ENCODE measurements around the gene SP100.

The SP100 gene

GRCh38 chr2:230413479-230413878, 2.5 kb upstream of the SP100 start:
- TF ChIP-seq CTCF (IDR thresholded peaks at IDR 0.05; ENCODE audit: insufficient read depth, low read length, poor library complexity, severe bottlenecking) = no peak
- no peak for TF ChIP-seq EZH2phosphoT487 (conservative IDR thresholded peaks at IDR 0.05; ENCODE audit: low read length)
- Histone ChIP-seq H3K4me3 (ENCODE audit: insufficient read depth, low read length, poor library complexity, severe bottlenecking) (no peak overlapping the region), H3F3A (ENCODE audit: insufficient read depth) (peaks cover 19% of the 10 kb centered on the region), H3K4me2 (ENCODE audit: low read depth, low read length, poor library complexity, severe bottlenecking) (no peak overlapping the region), H3K9ac (ENCODE audit: low read length) (no peak overlapping the region; the same call in 1 of the 2 replicates), H3K36me3 (ENCODE audit: low read length) (no peaks in the 10 kb centered on the region), H3K9me2 (replicated peaks; ENCODE audit: insufficient read depth, low read length) (no peaks in the 10 kb centered on the region), H4K20me1 (ENCODE audit: low read depth, low read length) (no peaks in the 10 kb centered on the region), H3K27me3 (ENCODE audit: low read length) (no peaks in the 10 kb centered on the region), H3K27ac (ENCODE audit: low read depth, low read length) (no peak overlapping the region), H3K79me2 (ENCODE audit: insufficient read depth, low read length) (peaks cover 20% of the 10 kb centered on the region), H2AFZ (ENCODE audit: low read depth, low read length, severe bottlenecking) (no peak overlapping the region), H3K9me3 (ENCODE audit: insufficient read depth, low read length) (no peaks in the 10 kb centered on the region)

DNA sequence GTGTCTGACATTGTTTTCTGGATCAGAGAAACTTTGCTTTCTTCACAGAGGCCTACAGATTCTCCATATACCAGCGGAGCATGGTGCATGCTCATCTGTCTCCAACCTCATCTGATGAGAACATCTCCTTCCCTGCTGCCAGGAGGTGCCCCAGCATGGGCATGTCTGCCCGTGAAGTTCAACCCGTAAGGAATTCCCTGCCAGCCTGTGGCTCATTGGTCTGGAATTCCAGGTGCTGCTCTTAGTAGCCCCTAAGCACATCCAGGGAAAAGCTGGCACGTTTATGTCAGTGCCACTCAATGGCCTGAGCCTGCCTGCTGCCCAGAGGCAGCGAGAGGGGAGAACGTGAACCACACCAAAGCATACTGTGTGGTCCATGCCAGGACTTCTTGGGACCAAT, 1.7 kb upstream of the SP100 start:
- no peak overlapping the region for H3K27ac ChIP-seq (ENCODE audit: low read depth, low read length)
- peaks cover 4% of the 10 kb centered on the region; the same call in 1 of the 2 replicates for H3K36me3 ChIP-seq (ENCODE audit: low read length)
- H3F3A ChIP-seq (ENCODE audit: insufficient read depth) = peaks cover 20% of the 10 kb centered on the region
- peaks cover 28% of the 10 kb centered on the region for H3K79me2 ChIP-seq (ENCODE audit: insufficient read depth, low read length)
- H3K4me3 ChIP-seq (ENCODE audit: insufficient read depth, low read length, poor library complexity, severe bottlenecking) = no peak overlapping the region
- no peaks in the 10 kb centered on the region for H3K9me3 ChIP-seq (ENCODE audit: insufficient read depth, low read length)
- H3K4me2 ChIP-seq (ENCODE audit: low read depth, low read length, poor library complexity, severe bottlenecking) = no peak overlapping the region
- no peaks in the 10 kb centered on the region for H4K20me1 ChIP-seq (ENCODE audit: low read depth, low read length)
- TF ChIP-seq CTCF (IDR thresholded peaks at IDR 0.05; ENCODE audit: insufficient read depth, low read length, poor library complexity, severe bottlenecking) (no peak), EZH2phosphoT487 (conservative IDR thresholded peaks at IDR 0.05; ENCODE audit: low read length) (no peak)
- H3K9me2 ChIP-seq (replicated peaks; ENCODE audit: insufficient read depth, low read length) = no peaks in the 10 kb centered on the region
- no peaks in the 10 kb centered on the region for H3K27me3 ChIP-seq (ENCODE audit: low read length)
- no peak overlapping the region for H3K9ac ChIP-seq (ENCODE audit: low read length)
- H2AFZ ChIP-seq (ENCODE audit: low read depth, low read length, severe bottlenecking) = no peak overlapping the region

DNA sequence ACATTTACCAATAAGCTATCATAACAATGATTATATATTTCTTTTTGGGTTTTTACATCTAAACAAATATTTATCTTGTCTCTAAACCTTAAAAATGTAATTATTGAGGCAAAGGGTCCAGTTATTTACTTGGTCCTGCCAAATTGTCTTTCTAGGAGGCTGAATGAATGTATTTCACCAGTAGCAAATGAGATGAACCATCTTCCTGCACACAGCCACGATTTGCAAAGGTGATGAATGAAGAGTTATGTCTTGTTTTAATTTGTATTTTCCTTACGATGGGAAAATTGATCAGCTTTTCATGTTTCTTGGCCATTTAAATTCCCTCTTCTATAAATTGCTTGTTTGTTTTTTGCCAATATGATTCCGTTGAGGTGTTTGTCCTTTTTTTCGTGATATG, 1.4 kb downstream of the SP100 start:
- H3K9me2 ChIP-seq (replicated peaks; ENCODE audit: insufficient read depth, low read length) = no peaks in the 10 kb centered on the region
- peak overlapping the region; percentile 99 for H3K4me2 ChIP-seq (ENCODE audit: low read depth, low read length, poor library complexity, severe bottlenecking)
- H3K9me3 ChIP-seq (ENCODE audit: insufficient read depth, low read length) = no peaks in the 10 kb centered on the region
- H3F3A ChIP-seq (ENCODE audit: insufficient read depth) = peaks cover 32% of the 10 kb centered on the region
- H3K9ac ChIP-seq (ENCODE audit: low read length) = peak overlapping the region; percentile 52
- peak overlapping the region; percentile 92 for H3K27ac ChIP-seq (ENCODE audit: low read depth, low read length)
- no peaks in the 10 kb centered on the region for H4K20me1 ChIP-seq (ENCODE audit: low read depth, low read length)
- H2AFZ ChIP-seq (ENCODE audit: low read depth, low read length, severe bottlenecking) = no peak overlapping the region
- no peak for TF ChIP-seq CTCF (IDR thresholded peaks at IDR 0.05; ENCODE audit: insufficient read depth, low read length, poor library complexity, severe bottlenecking)
- H3K79me2 ChIP-seq (ENCODE audit: insufficient read depth, low read length) = peaks cover 60% of the 10 kb centered on the region
- H3K4me3 ChIP-seq (ENCODE audit: insufficient read depth, low read length, poor library complexity, severe bottlenecking) = peak overlapping the region; percentile 77
- peaks cover 8% of the 10 kb centered on the region for H3K36me3 ChIP-seq (ENCODE audit: low read length)
- H3K27me3 ChIP-seq (ENCODE audit: low read length) = no peaks in the 10 kb centered on the region
